Measurements from ENCODE around the gene MYO16. TPM values are rescaled to one million over a fixed set of nuclear protein-coding genes. Genes with fewer than 3 reads are reported as not detected.

MYO16 gene
- total RNA-seq, 1 experiment from 2014 or later, result not detected

- no peak overlapping the region for H3K9ac ChIP-seq (ENCODE audit: extremely low read depth, insufficient read length, low read length)
- DNase-seq, result no peak
- H3K79me1 ChIP-seq (ENCODE audit: insufficient read depth, low read depth, low read length, poor library complexity, severe bottlenecking), result no peaks in the 10 kb centered on the region
- no peaks in the 10 kb centered on the region for H3K9me3 ChIP-seq (ENCODE audit: control insufficient read depth, low read depth, low read length)
- Mint-ChIP-seq H3K9me3 (peaks cover 0 to 2% of the 10 kb centered on the region in 2 experiments; a peak in 1 of 5 replicates), H3K27me3 (ENCODE audit: low read depth) (no peaks in the 10 kb centered on the region), H3K36me3 (ENCODE audit: insufficient read depth in 1 of 3, low read depth in 3 of 3) (0 out of 7 replicates have a peak, but pooled peaks cover 0 to 4% (median 0%) of the 10 kb centered on the region in 3 experiments), H3K4me1 (peaks cover 12 to 16% of the 10 kb centered on the region in 2 experiments), H3K4me3 (no peak overlapping the region), H3K27ac (no peak overlapping the region)
- H3K56ac ChIP-seq (ENCODE audit: insufficient read length, low read depth, low read length), result no peak overlapping the region
- H4K5ac ChIP-seq (ENCODE audit: insufficient read length, low read depth, low read length), result no peak overlapping the region
- H3K23me2 ChIP-seq (ENCODE audit: insufficient read length, low read depth, low read length, poor library complexity, severe bottlenecking), result no peaks in the 10 kb centered on the region
- no peak overlapping the region for H2BK20ac ChIP-seq (ENCODE audit: low read depth, low read length, poor library complexity, severe bottlenecking)
- no peak overlapping the region for H4K8ac ChIP-seq (replicated peaks; ENCODE audit: insufficient read length, low read depth, low read length)
- no peak overlapping the region for H3K18ac ChIP-seq (ENCODE audit: insufficient read length, low read depth, low read length)
- H3K27ac ChIP-seq (ENCODE audit: insufficient read length, low read depth, low read length), result no peak overlapping the region
- H3K4ac ChIP-seq (ENCODE audit: low read depth, low read length), result no peak overlapping the region
- H2BK12ac ChIP-seq (ENCODE audit: insufficient read length, low read depth, low read length), result no peak overlapping the region
- no peak overlapping the region for H2BK15ac ChIP-seq (ENCODE audit: low read depth, low read length)
- no peaks in the 10 kb centered on the region for H3K27me3 ChIP-seq (ENCODE audit: insufficient read depth, low read length)
- no peaks in the 10 kb centered on the region for H3K4me1 ChIP-seq (ENCODE audit: insufficient read depth, low read length)
- no peak overlapping the region for H4K91ac ChIP-seq (ENCODE audit: insufficient read length, low read depth, low read length)
- no peak overlapping the region for H3K14ac ChIP-seq (ENCODE audit: insufficient read depth, low read length)
- no CpG with 5 or more reads among the region's 2 CpGs for WGBS (ENCODE audit: extremely low coverage, insufficient read length, low lambda C conversion rate)
- H3K23ac ChIP-seq (ENCODE audit: insufficient read length, low read depth, low read length), result no peak overlapping the region
- H2BK120ac ChIP-seq (ENCODE audit: low read depth, low read length, poor library complexity, severe bottlenecking), result no peak overlapping the region
- no peak overlapping the region for H3T11ph ChIP-seq (ENCODE audit: low read length)
- no peaks in the 10 kb centered on the region for H4K20me1 ChIP-seq (ENCODE audit: control insufficient read depth, insufficient read depth, insufficient read length)
- no peaks in the 10 kb centered on the region for H3K79me2 ChIP-seq (ENCODE audit: insufficient read depth, low read length)
- H3K4me2 ChIP-seq (ENCODE audit: insufficient read depth, insufficient read length, low read length), result no peak overlapping the region
- no peak for TF ChIP-seq CTCF (conservative IDR thresholded peaks at IDR 0.05)
- no peak overlapping the region for H2AK5ac ChIP-seq (ENCODE audit: insufficient read length, low read length)
- no peak overlapping the region for H2BK5ac ChIP-seq (ENCODE audit: insufficient read length, low read length)
- H2AFZ ChIP-seq (ENCODE audit: low read length), result no peak overlapping the region
These were observed 184.3 kb downstream of the MYO16 start for GRCh38 chr13:108813587-108814170.
